Right forelimb (tissue), 1 donor: Measurements from ENCODE around the gene NF1.
"Not testable (repeated sequence)": the region's sequence is repeated elsewhere in the genome, so short reads cannot be mapped to it uniquely, and the experiment has no call there.

ENCODE experiments used
- DNase-seq: peaks from one replicate; pipeline ENCODE4 v3.0.0-alpha.2; 2018

The NF1 gene

DNA sequence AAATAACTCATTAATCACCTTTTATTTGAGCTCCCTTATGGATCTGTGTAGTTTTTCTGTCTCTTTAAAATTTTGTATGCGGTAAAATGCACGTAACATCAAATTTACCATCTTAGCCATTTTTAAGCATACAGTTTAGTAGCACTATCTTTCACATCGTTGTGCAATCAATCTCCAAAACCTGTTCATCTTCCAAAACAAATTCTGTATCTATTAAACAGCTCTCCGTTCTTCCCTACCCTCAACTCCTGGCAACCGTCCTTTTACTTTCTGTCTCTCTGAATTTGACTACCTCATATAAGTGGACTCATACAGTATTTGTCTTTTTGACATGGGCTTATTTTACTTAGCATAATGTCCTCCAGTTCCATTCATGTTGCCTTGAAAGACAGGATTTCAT, 100.5 kb downstream of the NF1 start:
- no peak for DNase-seq

DNA sequence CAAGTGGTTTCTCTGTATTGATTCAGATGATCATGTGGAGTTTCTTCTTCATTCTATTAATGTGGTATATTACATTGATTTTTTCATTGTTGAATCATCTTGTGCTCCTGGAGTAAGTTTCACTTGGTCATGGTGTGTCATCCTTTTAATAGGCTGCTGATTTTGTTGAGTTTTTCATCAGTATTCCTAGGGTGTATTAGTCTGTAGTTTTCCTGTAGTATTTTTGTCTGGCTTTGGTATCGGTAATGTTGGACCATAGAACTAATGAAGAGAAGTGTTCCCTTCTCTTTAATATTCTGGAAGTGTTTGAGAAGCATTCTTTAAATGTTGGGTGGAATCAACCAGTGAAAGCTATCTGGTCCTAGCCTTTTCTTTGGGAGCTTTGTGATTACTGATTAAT, 103.2 kb downstream of the NF1 start:
- DNase-seq = no peak

- not testable (repeated sequence) for DNase-seq
These were observed 103.9 kb downstream of the NF1 start for GRCh38 chr17:31198666-31199065.

DNA sequence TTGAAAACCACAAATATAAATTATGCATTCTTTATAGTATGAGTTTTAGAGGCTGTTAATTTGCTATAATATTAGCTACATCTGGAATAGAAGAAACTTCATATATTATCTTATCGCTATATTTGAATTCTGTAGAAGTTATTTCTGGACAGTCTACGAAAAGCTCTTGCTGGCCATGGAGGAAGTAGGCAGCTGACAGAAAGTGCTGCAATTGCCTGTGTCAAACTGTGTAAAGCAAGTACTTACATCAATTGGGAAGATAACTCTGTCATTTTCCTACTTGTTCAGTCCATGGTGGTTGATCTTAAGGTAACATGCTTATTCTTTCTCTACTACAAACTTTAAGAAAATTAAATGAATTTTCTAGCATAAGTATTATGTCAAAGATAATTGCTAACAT, 105.5 kb downstream of the NF1 start:
- no peak for DNase-seq

GRCh38 chr17:31202968-31203367, 108.2 kb downstream of the NF1 start:
- DNase-seq = no peak

- DNase-seq = no peak
These were observed 116.7 kb downstream of the NF1 start for GRCh38 chr17:31211352-31212012.

DNA sequence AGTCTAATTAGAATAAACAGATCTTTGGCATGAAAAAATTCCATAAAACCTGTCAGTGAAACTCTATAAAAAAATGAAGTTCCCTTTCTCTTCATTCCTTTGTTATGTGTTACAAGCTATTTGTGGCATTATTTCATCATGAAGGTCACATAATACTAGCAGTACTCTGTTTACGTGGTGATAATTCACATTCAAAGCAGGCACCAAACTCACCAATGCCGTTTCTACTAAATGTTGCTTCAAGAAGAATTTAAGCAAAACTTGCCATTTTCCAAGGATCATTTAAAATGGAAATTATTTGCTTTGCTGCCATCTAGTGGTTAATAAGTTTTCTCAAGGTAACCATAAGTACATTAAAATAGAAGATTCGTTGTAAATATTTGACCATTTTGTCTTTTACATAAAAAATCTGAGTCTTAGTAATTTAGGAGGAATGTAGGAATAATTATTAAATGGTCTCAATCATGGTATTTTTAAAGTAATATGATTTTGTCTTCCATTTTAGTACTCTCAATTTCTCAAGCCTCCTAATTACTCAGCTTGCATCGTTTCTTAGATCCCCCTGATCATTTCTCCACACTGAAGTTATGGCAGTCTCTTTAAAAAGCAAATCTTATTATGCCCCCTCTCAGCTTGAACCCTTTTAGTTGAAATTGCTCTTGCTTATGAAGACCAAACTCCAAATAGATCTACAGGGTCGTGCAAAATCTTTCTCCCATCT, 121.4 kb downstream of the NF1 start:
- DNase-seq = no peak

GRCh38 chr17:31224366-31224765, 129.6 kb downstream of the NF1 start:
- DNase-seq = no peak

DNA sequence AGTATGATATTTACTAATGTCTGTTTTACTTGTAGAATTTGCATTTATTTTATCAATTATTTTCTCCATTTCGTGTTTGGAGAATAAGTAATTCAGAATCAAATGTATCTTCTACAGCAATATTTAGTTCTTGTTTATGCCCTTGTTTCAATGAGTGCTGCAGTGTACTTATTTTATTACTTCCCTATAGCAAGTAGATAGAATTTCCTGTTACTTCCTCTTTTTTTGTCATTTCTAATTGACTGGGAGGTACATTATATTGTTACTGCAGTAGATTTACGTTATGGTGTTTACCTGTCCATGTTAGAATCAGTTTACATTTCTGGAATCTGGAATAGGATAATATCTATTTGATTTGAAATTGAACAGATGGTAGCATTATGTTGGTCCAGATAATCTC, 131.1 kb downstream of the NF1 start:
- no peak for DNase-seq

- DNase-seq = no peak
These were observed 131.6 kb downstream of the NF1 start for GRCh38 chr17:31226373-31226772.

GRCh38 chr17:31226950-31227349, 132.2 kb downstream of the NF1 start:
- DNase-seq = no peak

DNA sequence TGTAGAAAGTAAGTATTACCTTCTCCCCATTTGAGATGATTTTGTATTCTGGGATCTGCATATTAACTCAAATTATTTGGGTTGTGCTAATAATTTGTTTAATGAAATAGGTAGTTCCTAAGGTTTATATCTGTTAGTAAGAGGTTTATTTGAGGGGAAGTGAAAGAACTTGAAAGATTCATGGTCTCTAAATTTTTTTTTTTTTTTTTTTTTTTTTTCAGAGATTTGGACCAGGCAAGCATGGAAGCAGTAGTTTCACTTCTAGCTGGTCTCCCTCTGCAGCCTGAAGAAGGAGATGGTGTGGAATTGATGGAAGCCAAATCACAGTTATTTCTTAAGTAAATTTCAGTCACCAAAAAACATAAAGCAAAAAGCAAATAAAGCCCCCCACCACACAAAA, 137.1 kb downstream of the NF1 start:
- no peak for DNase-seq

- DNase-seq = no peak
These were observed 140.3 kb downstream of the NF1 start for GRCh38 chr17:31235110-31235509.

- no peak for DNase-seq
These were observed 141.4 kb downstream of the NF1 start for GRCh38 chr17:31236137-31236536.

- no peak for DNase-seq
These were observed 141.9 kb downstream of the NF1 start for GRCh38 chr17:31236712-31237111.

GRCh38 chr17:31241116-31241515, 146.3 kb downstream of the NF1 start:
- no peak for DNase-seq

- no peak for DNase-seq
These were observed 154.4 kb downstream of the NF1 start for GRCh38 chr17:31248986-31249834.

- DNase-seq = no peak
These were observed 155.0 kb downstream of the NF1 start for GRCh38 chr17:31249835-31250141.

- no peak for DNase-seq
These were observed 155.5 kb downstream of the NF1 start for GRCh38 chr17:31250229-31250628.

GRCh38 chr17:31251105-31251969, 156.6 kb downstream of the NF1 start:
- no peak for DNase-seq

DNA sequence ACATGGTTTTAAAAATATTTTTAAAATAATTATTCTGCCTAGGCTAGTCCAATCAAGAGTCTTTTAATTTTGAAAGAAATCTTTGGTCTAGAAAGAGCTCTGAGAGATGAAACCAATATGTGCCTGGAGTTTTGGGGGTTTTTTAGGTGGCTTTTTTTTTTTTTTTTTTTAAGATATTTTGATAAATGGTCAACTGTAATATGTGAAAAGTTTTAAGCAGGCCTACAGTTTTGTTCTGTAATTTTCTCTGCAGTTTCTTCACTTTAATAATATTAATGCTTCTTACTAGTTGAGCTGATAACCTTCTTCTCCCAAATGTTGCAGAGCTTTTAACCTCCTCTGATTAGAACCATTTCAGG, 157.2 kb downstream of the NF1 start:
- no peak for DNase-seq

DNA sequence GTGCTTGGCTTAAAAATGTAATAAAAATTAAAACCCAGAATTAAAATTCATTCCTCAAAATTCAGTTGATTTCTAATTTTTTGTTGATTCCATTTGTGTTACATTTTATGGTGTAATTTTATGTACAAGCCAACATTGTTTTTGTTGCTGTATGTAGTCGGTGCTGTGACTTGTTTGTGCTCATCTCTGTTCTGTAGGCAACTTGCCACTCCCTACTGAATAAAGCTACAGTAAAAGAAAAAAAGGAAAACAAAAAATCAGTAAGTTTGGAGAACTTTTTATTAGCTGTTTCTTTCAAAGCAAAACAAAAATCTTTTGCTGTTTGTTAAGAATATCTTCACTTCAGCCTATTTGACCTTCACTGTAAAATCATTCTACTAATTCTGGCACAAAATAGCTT, 158.0 kb downstream of the NF1 start:
- DNase-seq = no peak

DNA sequence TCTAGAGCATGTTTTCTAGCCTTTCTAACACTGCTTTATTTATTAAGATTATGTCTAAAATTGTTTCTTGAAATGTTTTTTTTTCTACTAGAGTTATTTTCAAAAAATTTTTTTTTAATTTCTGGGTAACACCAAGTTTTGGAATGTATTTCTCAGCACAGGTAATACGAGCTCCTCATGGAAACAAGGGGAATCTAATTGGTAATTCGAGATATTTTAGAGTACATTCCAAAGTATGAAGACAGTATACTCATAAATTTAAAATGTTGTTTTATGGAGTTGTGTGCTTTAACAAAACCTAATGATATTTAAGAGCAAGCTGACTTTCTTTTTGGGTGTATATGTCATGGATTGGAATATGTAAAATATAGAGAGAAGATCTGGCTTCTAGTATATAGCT, 159.9 kb downstream of the NF1 start:
- no peak for DNase-seq
